ENCODE data around the gene ASF1B.

Gene ASF1B

DNA sequence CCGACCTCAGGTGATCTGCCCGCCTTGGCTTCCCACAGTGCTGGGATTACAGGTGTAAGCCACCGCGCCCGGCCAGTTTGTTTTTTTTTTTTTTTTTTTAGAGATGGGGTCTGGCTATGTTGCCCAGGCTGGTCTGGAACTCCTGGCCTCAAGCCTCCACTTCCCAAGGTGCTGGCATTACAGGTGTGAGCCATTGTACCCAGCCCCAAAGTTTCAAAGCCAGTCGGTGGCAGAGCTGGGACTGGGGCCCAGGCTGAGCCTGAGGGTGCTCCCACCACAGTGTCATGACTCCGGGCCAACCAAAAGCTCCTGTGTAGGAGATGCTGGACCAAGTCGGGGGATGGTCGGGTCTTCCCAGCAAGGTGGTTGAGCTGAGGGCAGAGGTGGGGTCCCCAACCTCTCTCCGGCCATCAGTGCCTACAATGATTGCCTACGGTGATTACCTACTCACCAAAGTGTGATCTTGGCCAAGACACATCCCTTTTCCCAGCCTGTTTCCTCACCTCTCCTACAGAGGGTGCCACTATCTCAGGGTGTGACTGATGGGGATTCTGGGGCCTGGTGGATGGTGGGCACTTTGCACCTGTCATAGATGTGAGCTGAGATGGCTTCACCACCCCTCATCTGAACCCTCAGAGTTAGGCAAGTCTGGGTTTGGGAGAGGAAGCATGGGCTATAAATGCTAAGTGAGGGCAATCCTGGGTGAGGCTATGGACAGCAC, 40.0 kb downstream of the ASF1B start:
- no peaks in the 10 kb centered on the region for H4K20me1 ChIP-seq (ENCODE audit: insufficient read depth, low read length)
- H3K4me2 ChIP-seq (ENCODE audit: low read depth, low read length), result no peak overlapping the region
- peaks cover 3% of the 10 kb centered on the region; the same call in 1 of the 2 replicates for H3K4me1 ChIP-seq (ENCODE audit: low read length)
- no peaks in the 10 kb centered on the region for H3K9me2 ChIP-seq (replicated peaks; ENCODE audit: insufficient read depth, low read length)
- H3K79me2 ChIP-seq (ENCODE audit: low read length), result no peaks in the 10 kb centered on the region
- no peak overlapping the region for H3K9ac ChIP-seq (ENCODE audit: low read length)
- no peaks in the 10 kb centered on the region for H3K27me3 ChIP-seq (replicated peaks; ENCODE audit: insufficient read depth, low read length)
- no peak overlapping the region for H2AFZ ChIP-seq (ENCODE audit: low read length)
- DNase-seq, result no peak
- no peak overlapping the region for H3K27ac ChIP-seq (ENCODE audit: low read length)
- H3F3A ChIP-seq (ENCODE audit: insufficient read depth, low read length), result no peaks in the 10 kb centered on the region; the same call in 1 of the 2 replicates
- no peaks in the 10 kb centered on the region for H3K9me3 ChIP-seq (replicated peaks; ENCODE audit: insufficient read depth, low read length)
- no peaks in the 10 kb centered on the region for H3K36me3 ChIP-seq (replicated peaks; ENCODE audit: insufficient read depth, low read length)
- TF ChIP-seq EZH2phosphoT487 (IDR thresholded peaks at IDR 0.05; ENCODE audit: low read length), result no peak
- no peak for TF ChIP-seq EZH2 (optimal IDR thresholded peaks at IDR 0.05; ENCODE audit: low read depth, low read length)
- TF ChIP-seq, protein P1, sequence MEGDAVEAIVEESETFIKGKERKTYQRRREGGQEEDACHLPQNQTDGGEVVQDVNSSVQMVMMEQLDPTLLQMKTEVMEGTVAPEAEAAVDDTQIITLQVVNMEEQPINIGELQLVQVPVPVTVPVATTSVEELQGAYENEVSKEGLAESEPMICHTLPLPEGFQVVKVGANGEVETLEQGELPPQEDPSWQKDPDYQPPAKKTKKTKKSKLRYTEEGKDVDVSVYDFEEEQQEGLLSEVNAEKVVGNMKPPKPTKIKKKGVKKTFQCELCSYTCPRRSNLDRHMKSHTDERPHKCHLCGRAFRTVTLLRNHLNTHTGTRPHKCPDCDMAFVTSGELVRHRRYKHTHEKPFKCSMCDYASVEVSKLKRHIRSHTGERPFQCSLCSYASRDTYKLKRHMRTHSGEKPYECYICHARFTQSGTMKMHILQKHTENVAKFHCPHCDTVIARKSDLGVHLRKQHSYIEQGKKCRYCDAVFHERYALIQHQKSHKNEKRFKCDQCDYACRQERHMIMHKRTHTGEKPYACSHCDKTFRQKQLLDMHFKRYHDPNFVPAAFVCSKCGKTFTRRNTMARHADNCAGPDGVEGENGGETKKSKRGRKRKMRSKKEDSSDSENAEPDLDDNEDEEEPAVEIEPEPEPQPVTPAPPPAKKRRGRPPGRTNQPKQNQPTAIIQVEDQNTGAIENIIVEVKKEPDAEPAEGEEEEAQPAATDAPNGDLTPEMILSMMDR (IDR thresholded peaks at IDR 0.05; ENCODE audit: low read length), result no peak
- no peak overlapping the region for H3K4me3 ChIP-seq (ENCODE audit: low read length)

DNA sequence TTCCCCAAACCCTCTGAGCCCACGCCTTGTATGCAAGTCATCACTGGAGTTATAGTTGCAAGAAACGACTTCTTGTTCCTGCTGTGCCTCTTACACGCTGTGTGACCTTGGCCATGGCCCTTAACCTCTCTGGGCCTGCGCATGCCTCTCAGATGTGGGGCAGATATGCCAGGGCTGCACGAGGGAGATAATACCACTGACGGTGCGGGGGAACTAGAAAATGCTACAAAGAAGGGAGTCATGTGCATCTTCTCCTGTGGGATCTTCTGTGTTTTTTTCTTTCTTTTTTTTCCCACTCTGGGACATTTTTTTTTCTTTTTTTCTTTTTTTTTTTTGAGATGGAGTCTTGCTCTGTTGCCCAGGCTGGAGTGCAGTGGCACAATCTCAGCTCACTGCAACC, 41.5 kb downstream of the ASF1B start:
- Histone ChIP-seq H3K27me3 (replicated peaks; ENCODE audit: insufficient read depth, low read length) (no peaks in the 10 kb centered on the region), H3K9ac (ENCODE audit: low read length) (no peak overlapping the region), H3F3A (ENCODE audit: insufficient read depth, low read length) (no peaks in the 10 kb centered on the region; the same call in 1 of the 2 replicates), H3K4me3 (ENCODE audit: low read length) (no peak overlapping the region), H3K9me3 (replicated peaks; ENCODE audit: insufficient read depth, low read length) (no peaks in the 10 kb centered on the region), H4K20me1 (ENCODE audit: insufficient read depth, low read length) (no peaks in the 10 kb centered on the region), H2AFZ (ENCODE audit: low read length) (no peak overlapping the region), H3K9me2 (replicated peaks; ENCODE audit: insufficient read depth, low read length) (no peaks in the 10 kb centered on the region), H3K79me2 (ENCODE audit: low read length) (no peaks in the 10 kb centered on the region), H3K4me1 (ENCODE audit: low read length) (peaks cover 3% of the 10 kb centered on the region; the same call in 1 of the 2 replicates), H3K27ac (ENCODE audit: low read length) (no peak overlapping the region), H3K36me3 (replicated peaks; ENCODE audit: insufficient read depth, low read length) (no peaks in the 10 kb centered on the region), H3K4me2 (ENCODE audit: low read depth, low read length) (no peak overlapping the region)
- TF ChIP-seq, protein P1 (IDR thresholded peaks at IDR 0.05; ENCODE audit: low read length), result no peak
- TF ChIP-seq EZH2phosphoT487 (IDR thresholded peaks at IDR 0.05; ENCODE audit: low read length) (no peak), EZH2 (optimal IDR thresholded peaks at IDR 0.05; ENCODE audit: low read depth, low read length) (no peak)
- DNase-seq, result no peak

DNA sequence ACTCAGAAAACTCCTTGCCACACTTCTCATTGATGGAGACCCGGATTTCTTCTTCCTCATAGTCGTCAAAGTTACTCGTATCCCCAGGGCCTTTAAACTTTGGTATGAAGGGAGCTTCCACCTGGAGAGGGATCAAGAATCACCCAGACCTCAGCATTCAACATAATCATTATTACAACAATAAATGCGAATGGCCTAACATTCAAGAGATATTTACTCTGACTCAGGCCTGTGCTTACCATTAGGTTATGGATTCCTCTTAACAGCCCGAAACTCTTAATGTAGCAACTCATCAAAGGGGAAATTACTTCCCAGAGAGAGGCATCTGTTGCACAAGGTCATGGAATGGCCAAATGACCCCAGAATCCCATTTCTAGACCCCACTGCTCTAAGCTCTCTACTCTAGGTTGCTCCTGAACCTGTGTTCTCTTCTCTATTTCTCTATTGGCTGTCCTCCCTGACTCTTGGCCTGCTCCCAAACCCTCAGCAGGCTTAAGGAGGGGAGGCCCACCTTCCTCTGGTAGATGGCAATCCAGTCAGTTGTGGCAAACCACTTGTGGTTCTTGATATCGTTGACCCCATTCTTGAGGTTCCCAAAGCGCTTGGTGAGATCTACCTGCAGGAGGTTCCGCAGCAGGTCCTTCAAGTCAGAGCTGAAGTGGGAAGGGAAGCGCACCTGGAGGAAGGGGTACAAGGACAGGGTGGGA, 43.1 kb downstream of the ASF1B start:
- no peak overlapping the region for H3K27ac ChIP-seq (ENCODE audit: low read length)
- TF ChIP-seq, protein P1 (IDR thresholded peaks at IDR 0.05; ENCODE audit: low read length), result no peak
- no peak for TF ChIP-seq EZH2phosphoT487 (IDR thresholded peaks at IDR 0.05; ENCODE audit: low read length)
- TF ChIP-seq EZH2 (optimal IDR thresholded peaks at IDR 0.05; ENCODE audit: low read depth, low read length), result no peak
- no peak overlapping the region for H3K9ac ChIP-seq (ENCODE audit: low read length)
- DNase-seq, result no peak
- no peaks in the 10 kb centered on the region for H3K9me3 ChIP-seq (replicated peaks; ENCODE audit: insufficient read depth, low read length)
- peaks cover 3% of the 10 kb centered on the region; the same call in 1 of the 2 replicates for H3K4me1 ChIP-seq (ENCODE audit: low read length)
- no peaks in the 10 kb centered on the region for H3K36me3 ChIP-seq (replicated peaks; ENCODE audit: insufficient read depth, low read length)
- no peaks in the 10 kb centered on the region for H3K79me2 ChIP-seq (ENCODE audit: low read length)
- H3K4me2 ChIP-seq (ENCODE audit: low read depth, low read length), result no peak overlapping the region
- H3K4me3 ChIP-seq (ENCODE audit: low read length), result no peak overlapping the region
- H4K20me1 ChIP-seq (ENCODE audit: insufficient read depth, low read length), result no peaks in the 10 kb centered on the region
- H2AFZ ChIP-seq (ENCODE audit: low read length), result no peak overlapping the region
- H3K27me3 ChIP-seq (replicated peaks; ENCODE audit: insufficient read depth, low read length), result no peaks in the 10 kb centered on the region
- no peaks in the 10 kb centered on the region for H3K9me2 ChIP-seq (replicated peaks; ENCODE audit: insufficient read depth, low read length)
- H3F3A ChIP-seq (ENCODE audit: insufficient read depth, low read length), result no peaks in the 10 kb centered on the region; the same call in 1 of the 2 replicates

All from MM.1S (cell line).